Fibroblast of skin of left biceps (primary cell): Measurements from ENCODE around the gene PPP1R3F.
A peak's percentile ranks its signal among the peaks of the same experiment; 100 is the strongest.

Experiments used
- DNase-seq, 2 experiments: peaks; one replicate each; pipeline ENCODE4 v3.0.0-alpha.2; 2013; ENCODE audit warnings: low read depth in 2 of 2

The PPP1R3F gene

GRCh38 chrX:49249071-49249470, 20.5 kb upstream of the PPP1R3F start:
- no peak for DNase-seq

GRCh38 chrX:49249616-49250015, 20.0 kb upstream of the PPP1R3F start:
- DNase-seq: no peak

GRCh38 chrX:49250066-49250465, 19.5 kb upstream of the PPP1R3F start:
- DNase-seq: no peak

GRCh38 chrX:49250578-49250977, 19.0 kb upstream of the PPP1R3F start:
- DNase-seq: no peak

GRCh38 chrX:49251325-49251724, 18.3 kb upstream of the PPP1R3F start:
- no peak for DNase-seq

- no peak for DNase-seq
Measured at GRCh38 chrX:49254639-49255038, 15.0 kb upstream of the PPP1R3F start.

- DNase-seq: no peak
Measured at GRCh38 chrX:49256268-49256995, 13.2 kb upstream of the PPP1R3F start.

- no peak for DNase-seq
Measured at GRCh38 chrX:49257074-49257790, 12.4 kb upstream of the PPP1R3F start.

GRCh38 chrX:49257846-49258748, 11.5 kb upstream of the PPP1R3F start:
- DNase-seq: no peak

- DNase-seq: no peak
Measured at GRCh38 chrX:49258749-49259124, 10.9 kb upstream of the PPP1R3F start.

- DNase-seq: no peak
Measured at GRCh38 chrX:49260221-49260985, 9.2 kb upstream of the PPP1R3F start.

- no peak for DNase-seq
Measured at GRCh38 chrX:49262603-49263002, 7.0 kb upstream of the PPP1R3F start.

GRCh38 chrX:49263631-49264030, 6.0 kb upstream of the PPP1R3F start:
- DNase-seq: no peak

GRCh38 chrX:49264460-49264859, 5.1 kb upstream of the PPP1R3F start, which contains the start of gene FOXP3:
FOXP3 (minus strand) TSS chrX:49264710; CDS start chrX:49258505, 6,205 bp downstream.
- no peak for DNase-seq

- no peak for DNase-seq
Measured at GRCh38 chrX:49266523-49267445, 2.8 kb upstream of the PPP1R3F start.

- no peak for DNase-seq
Measured at GRCh38 chrX:49268702-49269009, 937 bp upstream of the PPP1R3F start.

GRCh38 chrX:49269010-49269766, 405 bp upstream of the PPP1R3F start:
- peak; percentile 96 for DNase-seq

- DNase-seq: no peak
Measured at GRCh38 chrX:49270249-49270921, 792 bp downstream of the PPP1R3F start.

GRCh38 chrX:49271341-49271740, 1.7 kb downstream of the PPP1R3F start:
- no peak for DNase-seq
